Activated CD4-positive, alpha-beta T cell treated with anti-CD3 and anti-CD28 coated beads, Interleukin-2, Interleukin-4, amounts not matched to agents 100 ng/mL and 50 ng/mL, durations not matched to agents 16 hours and 8 hours (primary cell): ENCODE results near the gene SH3D19.

Source experiments
- DNase-seq: peaks from one replicate; pipeline ENCODE4 v3.0.0-alpha.2; 2020; ENCODE audit warnings: low spot score

SH3D19 gene

DNA sequence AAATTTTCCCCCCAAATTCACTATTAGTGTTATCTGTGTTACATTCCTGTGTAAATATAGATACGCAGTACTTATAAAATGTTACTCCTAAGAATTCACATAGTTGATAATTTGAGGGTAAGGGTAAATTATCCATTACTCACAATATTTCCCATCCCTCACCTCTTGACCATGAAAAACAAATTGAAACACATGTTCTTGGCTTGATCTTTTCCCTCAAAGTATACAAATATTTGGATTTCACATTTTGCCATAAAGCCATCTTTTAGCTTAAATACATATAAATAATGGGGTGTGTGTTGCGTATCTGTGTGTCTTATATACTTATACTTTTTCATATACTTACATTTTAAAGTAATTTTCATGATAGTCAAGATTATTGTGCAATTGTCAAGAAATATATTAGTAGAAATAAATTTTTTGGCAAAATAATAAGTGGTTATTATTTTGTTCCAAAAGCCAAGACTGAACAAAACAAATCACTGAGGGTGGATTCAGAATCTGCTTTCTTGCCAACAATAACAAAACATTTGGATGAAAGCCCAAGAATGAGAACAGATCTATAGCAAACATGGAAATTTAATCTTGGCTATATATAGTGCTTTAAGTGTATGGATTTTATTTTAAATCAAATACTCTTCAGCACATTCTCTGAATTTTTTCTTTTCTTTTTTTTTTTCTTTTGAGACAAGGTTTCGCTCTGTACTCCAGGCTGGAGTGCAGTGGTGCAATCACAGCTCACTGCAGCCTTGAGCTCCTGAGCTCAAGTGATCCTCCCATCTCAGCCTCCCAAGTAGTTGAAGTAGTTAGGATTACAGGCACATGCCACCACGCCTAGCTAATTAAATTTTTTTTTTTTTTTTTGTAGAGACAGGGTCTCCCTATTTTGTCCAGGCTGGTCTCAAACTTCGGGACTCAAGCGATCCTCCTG is 97.0 kb downstream of the SH3D19 start:
- DNase-seq: no peak

DNA sequence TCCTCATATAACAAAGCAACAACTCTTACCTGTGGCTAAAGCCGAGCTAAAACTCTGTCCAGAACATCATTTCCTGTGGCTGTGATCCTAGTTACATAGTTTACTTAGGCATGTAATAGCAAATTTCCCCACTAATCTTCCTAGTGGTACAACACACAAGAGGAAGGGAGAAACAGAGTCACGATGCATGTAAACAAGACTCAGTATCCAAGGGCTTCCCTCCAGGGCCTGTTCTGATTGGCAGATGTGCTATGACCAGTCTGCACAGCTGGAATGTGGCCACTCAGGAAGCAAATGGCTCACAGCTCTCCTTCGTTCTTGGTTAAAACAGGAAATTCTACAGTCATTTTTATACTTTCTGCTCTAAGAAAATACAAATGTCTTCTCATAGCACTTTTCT is 97.7 kb downstream of the SH3D19 start:
- peak; percentile 11 for DNase-seq

DNA sequence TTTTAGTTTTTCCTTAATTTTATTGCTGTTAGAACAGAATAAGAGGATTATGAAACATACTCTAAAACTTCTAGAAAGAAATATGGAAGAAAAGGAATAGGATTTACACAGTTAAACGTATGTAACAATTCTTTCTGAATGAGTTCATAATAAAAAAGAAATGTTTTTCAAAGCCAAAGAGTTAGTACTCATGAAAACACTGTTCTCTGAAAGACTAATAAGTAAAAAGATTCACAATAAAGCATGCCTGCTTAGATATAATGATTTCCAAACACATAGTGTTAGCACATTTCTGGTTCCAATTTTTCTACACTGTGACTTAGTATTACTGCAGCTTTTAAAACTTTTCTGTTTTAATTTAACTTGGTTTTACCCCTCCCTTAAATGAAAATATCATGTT is 98.2 kb downstream of the SH3D19 start:
- no peak for DNase-seq

DNA sequence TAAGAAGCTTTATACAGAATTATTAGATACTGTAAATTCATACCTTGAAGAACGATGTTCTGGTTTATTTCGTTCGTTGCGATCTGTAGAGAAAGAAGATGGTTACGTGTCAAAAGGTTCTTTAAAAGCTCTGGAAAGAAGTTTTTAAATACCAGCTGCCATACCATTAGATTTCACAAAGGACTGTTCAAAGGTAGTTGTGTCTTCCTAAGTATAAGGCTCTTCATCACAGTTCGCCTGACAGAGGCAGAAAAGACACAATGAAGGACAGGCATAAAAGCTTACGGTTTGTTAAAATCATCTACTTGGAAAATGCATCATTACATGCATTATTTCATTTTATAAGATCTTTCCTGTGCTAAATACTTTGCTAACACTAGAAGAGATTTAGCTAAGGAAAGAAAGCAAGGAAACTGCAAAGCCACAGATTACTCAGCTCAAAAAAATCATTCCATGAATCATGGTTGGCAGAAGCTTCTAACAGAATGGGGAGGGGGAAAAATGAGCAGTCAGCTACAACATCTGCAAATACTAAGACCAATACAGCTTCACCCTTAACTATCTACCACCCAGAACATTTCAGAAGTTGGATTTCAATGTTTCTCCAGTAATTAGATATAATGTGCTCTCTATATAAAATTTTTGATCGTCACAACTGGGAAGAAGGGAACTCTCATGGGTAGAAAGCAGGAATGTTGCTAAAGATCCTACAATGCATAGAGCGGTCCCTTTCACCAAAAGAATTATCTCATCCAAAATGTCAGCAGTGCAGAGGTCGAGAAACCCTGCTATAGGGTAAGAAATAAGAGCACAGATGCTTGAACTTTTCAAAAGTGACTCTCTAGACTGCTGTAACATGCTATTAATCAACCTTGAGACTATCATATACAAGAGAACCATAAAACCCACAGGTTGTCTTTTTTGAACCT is 99.1 kb downstream of the SH3D19 start:
- DNase-seq: no peak

DNA sequence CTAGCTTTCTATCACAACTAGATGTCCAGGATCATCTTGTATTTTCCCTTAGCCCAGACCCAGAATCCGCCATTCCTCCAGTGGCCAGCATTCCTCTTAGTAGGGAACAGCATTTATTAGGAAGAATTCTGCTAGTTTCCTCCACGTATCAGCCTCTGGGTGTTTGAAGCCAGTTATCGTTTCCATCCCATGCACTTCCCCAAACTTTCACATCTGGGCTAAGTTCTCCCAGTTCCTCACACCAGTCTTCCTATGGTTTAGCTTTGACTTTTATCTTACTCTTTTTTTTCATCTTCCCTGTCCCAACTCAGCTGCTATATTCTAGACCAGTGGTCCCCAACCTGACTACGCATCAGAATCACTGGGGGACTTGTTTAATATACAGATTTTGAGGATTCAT is 101.9 kb downstream of the SH3D19 start:
- no peak for DNase-seq

DNA sequence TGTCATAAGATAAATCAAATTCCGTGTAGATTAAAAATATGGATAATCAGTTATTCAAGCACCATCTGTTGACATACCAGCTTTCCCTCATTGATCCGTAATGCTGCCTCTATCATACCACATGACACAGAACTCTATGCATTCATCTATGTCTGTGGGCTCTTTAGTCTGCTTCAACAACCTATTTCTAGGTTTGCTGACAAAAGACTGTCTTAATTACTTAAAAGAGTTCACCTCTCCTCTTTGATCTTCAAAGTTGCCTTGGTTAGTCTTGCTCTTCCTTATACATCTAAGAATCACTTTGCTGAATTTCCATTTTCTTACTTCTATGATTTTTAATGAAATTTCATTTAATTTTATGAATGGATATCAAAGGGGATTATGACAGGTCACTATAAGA is 105.5 kb downstream of the SH3D19 start:
- no peak for DNase-seq

DNA sequence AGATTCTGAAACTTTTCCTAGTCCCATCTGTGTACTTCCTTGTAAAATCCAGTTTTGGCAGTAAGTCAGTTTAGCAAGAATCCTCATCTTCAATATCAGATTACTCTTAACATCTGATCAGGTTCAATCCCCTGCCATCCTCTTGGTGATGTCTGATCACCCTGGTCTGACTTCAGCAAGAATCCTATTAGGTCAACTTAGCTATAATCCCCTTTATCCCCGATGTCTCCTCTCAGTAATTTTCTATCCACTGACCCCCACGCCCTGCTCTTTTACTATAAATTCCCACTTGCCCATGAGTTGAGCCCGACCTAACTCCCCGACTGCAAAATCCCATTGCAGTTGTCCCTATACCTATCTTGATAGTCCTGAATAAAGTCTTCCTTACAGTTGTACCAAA is 106.3 kb downstream of the SH3D19 start:
- no peak for DNase-seq

DNA sequence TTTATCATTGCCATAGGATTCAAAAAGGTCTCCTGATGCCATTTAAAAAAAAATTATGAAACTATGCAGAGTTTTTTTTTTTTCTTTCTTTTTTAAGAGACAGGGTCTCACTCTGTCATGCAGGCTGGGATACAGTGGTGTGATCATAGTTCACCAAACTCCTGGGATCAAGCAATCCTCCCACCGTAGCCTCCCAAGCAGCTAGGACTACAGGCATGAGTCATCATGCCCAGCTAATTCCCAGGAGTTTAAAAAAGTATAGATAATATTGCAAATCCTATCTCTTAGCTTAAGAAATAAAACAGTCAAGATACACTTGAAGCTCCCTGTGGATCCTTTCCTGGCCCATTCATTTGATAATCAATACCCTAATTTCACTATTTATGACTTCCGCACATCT is 107.1 kb downstream of the SH3D19 start:
- no peak for DNase-seq

DNA sequence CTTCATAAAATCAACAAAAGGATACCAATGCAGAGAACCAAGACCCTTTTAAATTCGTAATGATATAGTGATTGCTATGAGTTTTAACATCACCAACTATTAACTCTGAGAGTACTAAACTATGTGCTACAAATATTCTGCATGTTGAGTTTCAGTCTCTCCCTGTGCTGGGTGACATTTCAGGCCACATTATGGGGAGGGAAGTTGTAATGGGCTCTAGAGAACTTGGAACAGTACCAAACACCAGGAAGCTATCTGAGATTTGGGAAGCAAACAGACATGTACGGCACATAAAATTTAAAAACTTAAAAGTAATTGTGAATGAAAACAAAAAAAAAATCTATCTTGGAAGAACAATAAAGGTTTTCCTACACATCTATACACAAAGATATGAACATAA is 108.1 kb downstream of the SH3D19 start:
- DNase-seq: no peak

DNA sequence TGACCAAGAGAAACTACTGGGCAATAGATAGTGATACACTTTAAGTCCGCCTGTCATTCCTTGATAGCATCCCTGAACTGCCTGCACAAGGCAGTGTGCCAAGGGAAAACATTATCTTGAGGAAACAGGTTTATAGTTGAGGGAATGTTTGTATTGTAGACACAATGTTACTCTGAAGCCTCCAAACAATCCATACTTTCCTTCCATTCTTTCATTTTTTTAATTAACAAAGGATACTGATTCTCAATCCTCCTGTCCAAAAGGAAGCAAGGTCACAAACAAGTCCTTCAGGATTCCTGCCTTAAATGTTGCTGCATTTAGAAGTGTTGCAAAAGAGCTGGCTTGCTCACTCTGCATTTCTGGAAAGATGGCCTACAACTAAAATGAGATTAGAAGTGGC is 110.1 kb downstream of the SH3D19 start:
- DNase-seq: no peak

DNA sequence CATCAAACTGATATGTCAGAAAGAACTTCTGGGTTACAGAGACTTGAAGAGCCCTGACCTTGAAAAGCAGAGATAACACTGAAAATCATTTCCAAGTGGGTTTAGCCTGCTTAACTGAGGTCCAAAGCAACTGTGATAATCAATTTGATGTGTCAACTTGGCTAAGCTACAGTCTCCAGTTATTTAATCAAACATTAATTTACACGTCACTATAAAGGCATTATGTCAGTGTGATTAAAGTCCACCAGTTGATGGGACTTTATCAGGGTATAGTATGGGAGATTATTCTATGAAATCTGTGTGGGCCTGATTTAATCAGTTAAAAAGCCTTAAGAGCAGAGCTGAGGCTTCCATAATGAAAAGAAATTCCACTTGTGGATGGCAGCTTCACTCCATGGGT is 117.5 kb downstream of the SH3D19 start:
- no peak for DNase-seq

DNA sequence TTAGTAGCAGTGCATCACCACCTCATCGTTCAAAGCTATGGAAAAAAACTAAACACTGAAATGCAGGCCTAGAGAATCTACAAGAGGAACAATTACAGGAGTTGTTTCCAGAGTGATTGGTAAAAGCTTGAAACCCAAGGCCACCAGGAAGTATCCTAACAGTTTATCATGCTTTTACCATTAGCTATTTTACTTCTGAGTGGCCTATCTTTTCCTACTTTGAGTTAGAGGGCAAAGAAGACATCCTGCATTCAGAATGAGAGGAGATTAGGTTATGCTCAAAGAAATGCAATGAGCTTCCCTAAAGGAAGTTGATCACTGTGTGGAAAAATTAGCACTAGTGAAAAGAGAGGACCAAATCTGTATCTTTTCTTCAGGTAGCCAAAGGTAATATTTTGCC is 118.2 kb downstream of the SH3D19 start:
- no peak for DNase-seq

DNA sequence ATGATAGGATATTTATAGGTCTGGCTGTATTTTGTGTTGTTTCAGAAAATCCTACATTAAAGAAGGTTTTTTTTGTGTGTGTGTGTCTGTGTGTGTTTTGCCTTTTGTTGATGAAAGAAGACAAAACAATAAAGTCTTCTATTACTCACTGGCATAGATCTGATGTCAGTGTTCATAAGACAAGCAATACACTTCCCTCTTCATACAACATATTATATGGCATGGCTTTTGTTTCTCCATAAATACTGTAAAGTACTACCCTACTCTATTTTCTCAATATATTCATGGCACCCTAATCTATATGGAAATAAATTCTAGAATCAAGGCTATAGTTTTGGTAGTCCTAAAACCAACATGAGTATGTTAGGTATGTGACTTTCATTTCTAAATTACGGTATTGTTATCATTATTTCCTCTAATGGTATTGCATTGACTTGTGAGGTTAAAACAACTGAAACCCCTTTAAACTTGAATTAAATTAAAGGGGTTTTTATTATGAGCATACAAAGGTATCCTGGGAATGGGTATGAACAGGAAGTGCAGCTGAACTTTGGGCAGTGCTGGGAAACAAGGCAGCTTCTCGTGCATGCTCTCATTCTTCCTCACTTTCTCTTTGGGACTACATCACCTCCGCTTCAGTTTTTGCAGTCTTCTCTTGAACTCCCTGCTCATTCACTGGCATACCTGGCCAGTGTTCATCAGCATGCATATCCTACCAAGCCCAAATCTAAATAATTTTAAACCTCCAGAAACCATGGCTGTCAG is 119.0 kb downstream of the SH3D19 start:
- no peak for DNase-seq

DNA sequence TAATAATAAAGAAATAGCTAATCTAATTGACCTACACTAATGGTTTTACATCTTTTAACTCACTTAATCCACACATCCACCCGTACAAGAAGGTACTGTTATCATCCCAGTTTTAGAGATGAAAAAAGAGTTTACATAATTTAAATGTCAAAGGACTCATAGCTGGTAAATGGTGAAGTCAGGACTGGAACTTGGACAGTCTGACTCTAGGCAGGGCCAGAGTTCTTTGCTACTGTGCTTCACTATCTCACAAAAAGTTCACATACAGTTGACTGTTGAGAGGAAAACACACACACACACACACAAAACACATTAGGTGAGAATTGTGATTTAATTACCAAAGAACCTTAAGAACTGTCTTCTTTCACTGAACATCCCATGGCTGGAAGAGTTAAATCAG is 119.7 kb downstream of the SH3D19 start:
- DNase-seq: no peak

DNA sequence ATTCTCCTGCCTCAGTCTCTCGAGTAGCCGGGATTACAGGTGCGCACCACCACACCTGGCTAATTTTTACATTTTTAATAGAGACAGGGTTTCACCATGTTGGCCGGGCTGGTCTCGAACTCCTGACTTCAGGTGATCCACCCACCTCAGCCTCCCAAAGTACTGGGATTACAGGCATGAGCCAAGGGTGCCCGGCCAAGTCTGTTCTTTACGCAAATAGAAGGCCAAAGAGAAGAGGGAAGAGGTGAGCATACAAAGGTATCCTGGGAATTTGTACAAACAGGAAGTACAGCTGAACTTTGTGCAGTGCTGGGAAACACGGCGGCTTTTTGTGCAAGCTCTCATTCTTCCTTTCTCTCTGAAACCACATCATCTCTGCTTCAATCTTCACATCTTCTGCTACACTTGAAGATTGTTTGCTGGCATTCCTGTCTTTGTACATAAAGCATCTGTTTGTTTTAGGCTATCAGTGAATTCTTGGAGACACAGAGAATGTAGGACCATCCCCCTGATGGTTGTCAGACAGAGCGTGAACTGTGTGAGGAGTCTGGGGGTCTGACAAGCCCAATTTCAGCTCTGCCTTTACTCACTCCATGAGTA is 120.4 kb downstream of the SH3D19 start:
- no peak for DNase-seq

DNA sequence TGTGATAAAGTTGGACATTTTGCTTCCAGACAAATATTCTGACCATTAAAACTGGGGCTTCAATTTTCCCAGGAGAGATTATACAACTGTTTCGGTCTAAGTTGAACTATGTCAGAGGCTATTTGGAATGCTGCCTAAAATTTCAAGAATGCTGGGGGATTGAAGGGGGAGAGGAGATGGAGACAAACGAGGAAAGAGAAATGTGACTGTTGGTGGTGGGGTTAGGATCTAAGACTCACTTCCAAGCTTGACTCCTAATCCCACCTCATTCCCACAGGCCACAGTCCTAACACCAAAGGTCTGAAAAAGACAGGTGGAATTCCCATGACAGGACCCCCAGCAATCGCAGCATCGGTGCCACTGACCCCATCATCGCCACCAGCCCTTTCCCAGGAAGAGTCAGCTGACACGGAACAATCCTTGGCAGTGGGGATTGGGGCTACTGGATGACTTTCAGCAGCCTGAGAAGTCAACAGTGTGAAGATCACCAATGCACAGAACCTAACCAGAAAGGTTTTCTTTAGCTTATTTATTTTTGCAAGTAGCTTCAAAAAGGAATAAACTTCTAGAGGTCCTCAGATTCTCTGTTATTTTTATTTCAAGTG is 122.5 kb downstream of the SH3D19 start:
- DNase-seq: no peak

DNA sequence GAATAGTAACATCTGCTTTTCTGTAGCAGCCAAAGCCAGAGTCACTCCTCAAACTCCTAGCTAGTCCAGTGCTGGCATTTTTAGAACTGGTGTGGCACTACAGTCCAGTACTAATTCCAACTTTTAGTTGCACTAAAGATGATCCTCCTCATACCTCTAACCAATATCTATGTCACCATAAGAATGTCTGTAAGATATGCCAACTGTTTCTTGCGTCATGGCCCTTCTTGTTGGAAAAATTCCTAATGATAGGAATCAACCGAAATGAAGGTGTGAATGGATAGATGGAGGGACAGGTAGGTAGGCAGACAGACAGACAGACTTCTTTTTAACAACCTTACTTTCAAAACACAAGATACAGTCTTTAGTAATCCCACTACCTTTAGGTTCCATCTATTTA is 123.0 kb downstream of the SH3D19 start:
- DNase-seq: no peak

DNA sequence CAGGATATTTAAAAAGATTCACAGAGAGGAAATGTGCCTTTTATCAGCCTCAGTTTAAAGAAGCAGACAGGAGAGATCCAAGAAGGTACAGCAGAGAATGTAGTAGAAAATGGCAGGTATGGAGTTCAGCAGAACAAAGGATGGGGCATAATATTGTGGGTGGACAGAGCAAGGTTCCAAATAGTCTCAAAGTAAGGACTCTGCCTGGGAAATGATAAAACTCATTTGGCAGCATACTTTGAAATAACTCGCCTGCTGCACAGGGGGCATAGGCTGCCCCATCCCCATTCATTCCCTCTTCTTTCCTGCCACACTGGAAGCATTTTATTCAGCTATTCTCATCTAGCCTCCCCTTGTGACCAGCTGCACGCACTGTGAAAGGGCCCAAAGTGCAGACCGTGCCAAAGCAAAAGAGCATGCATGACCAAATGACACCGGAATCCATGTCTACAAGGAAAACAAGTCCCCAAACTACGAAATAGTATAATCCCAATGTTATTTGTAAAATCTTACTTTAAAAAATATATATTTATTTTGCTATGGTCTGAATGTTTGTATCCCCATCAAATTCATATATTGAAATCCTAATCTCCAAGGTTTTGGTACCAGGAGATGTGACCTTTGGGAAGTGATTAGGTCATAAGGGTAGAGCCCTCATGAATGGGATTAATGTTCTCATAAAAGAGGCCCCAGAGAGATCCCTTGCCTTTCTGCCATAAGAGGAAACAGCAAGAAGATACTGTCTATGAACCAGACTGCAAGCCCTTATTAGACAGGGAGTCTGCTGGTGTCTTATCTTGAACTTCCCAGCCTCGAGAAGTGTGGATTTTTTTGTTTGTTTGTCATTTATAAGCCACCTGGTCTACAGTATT is 125.8 kb downstream of the SH3D19 start:
- no peak for DNase-seq

DNA sequence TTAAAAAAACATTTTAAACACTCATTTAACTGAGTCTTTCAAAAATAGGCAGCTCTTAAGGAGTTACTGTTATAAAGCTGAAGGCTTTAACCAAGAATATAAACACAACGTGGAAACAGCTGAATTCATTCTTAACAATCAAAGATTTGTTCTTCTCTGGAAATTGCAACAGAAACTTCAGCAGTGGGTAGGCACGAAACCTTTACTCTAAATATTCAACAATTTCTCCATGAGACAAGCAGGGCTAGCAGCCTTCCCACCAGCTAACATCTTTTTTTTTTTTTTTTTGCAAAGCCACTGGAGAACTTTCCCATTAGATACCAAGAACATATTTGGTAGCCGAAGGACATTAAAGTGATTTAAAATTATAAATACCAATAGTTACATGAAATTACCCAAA is 126.7 kb downstream of the SH3D19 start:
- DNase-seq: no peak

DNA sequence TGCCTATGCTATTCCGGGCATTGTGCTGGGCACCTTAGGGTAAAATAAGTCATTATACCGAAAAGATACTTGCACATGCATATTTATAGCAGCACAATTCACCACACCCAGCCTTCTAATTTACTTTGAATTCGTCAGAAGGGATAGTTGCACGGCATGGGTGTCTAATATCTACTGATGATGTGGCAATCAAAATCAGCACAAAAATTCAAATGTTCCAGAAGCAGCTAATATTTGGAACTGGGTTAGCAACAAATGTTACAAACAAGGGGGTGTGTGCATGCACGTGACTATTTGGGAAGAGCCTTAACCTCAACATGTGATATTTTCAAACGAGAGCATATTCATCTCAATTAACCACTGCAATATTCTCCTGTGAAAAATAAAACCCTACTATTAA is 128.2 kb downstream of the SH3D19 start:
- DNase-seq: no peak

DNA sequence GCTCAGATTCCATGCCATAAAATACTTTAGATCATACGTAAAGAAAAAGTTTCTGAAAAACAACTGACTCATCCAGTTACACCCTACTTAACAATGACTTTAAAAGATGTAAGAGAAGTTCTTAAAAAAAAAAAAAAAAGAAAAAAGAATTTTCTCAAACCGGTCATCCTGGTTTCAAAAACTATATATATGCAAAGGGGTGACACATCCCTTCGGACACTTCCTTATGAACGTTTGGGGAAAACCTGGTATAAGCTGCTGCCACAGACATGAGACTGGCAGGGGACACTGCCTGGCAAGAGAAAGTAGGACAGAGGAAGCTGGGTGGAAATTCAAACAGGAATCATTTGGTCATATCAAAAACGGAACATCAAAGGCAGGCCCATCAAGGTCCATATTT is 129.6 kb downstream of the SH3D19 start:
- DNase-seq: no peak
